GM23338 (cell line): ENCODE measurements around the gene EHF. TPM values are rescaled to one million over a fixed set of nuclear protein-coding genes. Genes with fewer than 3 reads are reported as not detected.

Source experiments
- ATAC-seq: fragments of 200-7000 bp; cut with Tn5 transposase; 3 replicates; pipeline ENCODE4 v1.9.1; 2020
- DNase-seq: peaks from one replicate; pipeline ENCODE4 v3.0.0-alpha.2; 2015; ENCODE audit warnings: low spot score
- H2AFZ ChIP-seq: fragments of 200-600 bp; sonication (generic); 2 replicates; pipeline ENCODE4 v1.8.0; 2016; ENCODE audit warnings: antibody characterized with exemption, mild to moderate bottlenecking, moderate library complexity
- H3F3A ChIP-seq: fragments of 200-600 bp; sonication (generic); replicated peaks from 2 replicates; pipeline ENCODE4 v1.8.0; 2017; ENCODE audit warnings: antibody characterized with exemption, mixed run types, low read depth
- H3K27ac ChIP-seq: fragments of 200-600 bp; sonication (generic); 2 replicates; pipeline ENCODE4 v1.6.1; 2016; ENCODE audit warnings: low read depth
- H3K27me3 ChIP-seq: fragments of 200-600 bp; sonication (generic); 2 replicates; pipeline ENCODE4 v1.8.0; 2016; ENCODE audit warnings: mild to moderate bottlenecking, mixed run types, moderate library complexity; ENCODE audit not compliant: insufficient read depth
- H3K36me3 ChIP-seq: fragments of 200-600 bp; sonication (generic); 2 replicates; pipeline ENCODE4 v1.8.0; 2016; ENCODE audit warnings: mild to moderate bottlenecking; ENCODE audit not compliant: insufficient read depth
- H3K4me1 ChIP-seq: fragments of 200-600 bp; sonication (generic); 2 replicates; pipeline ENCODE4 v1.8.0; 2016; ENCODE audit warnings: mild to moderate bottlenecking, moderate library complexity; ENCODE audit not compliant: insufficient read depth
- H3K4me2 ChIP-seq: fragments of 200-600 bp; sonication (generic); 2 replicates; pipeline ENCODE4 v1.7.1; 2017; ENCODE audit warnings: mixed run types
- H3K4me3 ChIP-seq: fragments of 200-600 bp; sonication (generic); 2 replicates; pipeline ENCODE4 v1.6.1; 2016; ENCODE audit warnings: mixed run types
- H3K79me2 ChIP-seq: fragments of 200-600 bp; sonication (generic); replicated peaks from 2 replicates; pipeline ENCODE4 v1.8.0; 2017; ENCODE audit warnings: mild to moderate bottlenecking; ENCODE audit not compliant: insufficient read depth
- H3K9me2 ChIP-seq: fragments of 200-600 bp; sonication (generic); 2 replicates; pipeline ENCODE4 v1.8.0; 2017; ENCODE audit not compliant: insufficient read depth
- H4K20me1 ChIP-seq: fragments of 200-600 bp; sonication (generic); replicated peaks from 2 replicates; pipeline ENCODE4 v1.8.0; 2017; ENCODE audit warnings: mild to moderate bottlenecking; ENCODE audit not compliant: insufficient read depth
- H3K27ac Mint-ChIP-seq: 2 replicates; pipeline ENCODE4 v1.8.0; 2020; ENCODE audit warnings: inconsistent platforms, mild to moderate bottlenecking, moderate library complexity, mixed read lengths
- H3K27me3 Mint-ChIP-seq: 3 replicates; pipeline ENCODE4 v1.8.0; 2022; ENCODE audit warnings: low read depth, mild to moderate bottlenecking, moderate library complexity, mixed read lengths, inconsistent platforms; ENCODE audit not compliant: insufficient read depth, poor library complexity
- H3K36me3 Mint-ChIP-seq: 3 replicates; pipeline ENCODE4 v1.8.0; 2021; ENCODE audit warnings: low read depth, mild to moderate bottlenecking, inconsistent platforms, moderate library complexity, mixed read lengths
- H3K4me1 Mint-ChIP-seq: 3 replicates; pipeline ENCODE4 v1.8.0; 2020; ENCODE audit warnings: mild to moderate bottlenecking, inconsistent platforms, mixed read lengths
- H3K4me3 Mint-ChIP-seq: 3 replicates; pipeline ENCODE4 v1.8.0; 2021; ENCODE audit warnings: moderate library complexity, mild to moderate bottlenecking, inconsistent platforms, mixed read lengths
- H3K9me3 Mint-ChIP-seq: 3 replicates; pipeline ENCODE4 v1.8.0; 2020; ENCODE audit warnings: moderate library complexity, mild to moderate bottlenecking, inconsistent platforms, mixed read lengths
- CREB1 ChIP-seq: fragments of 250-450 bp; sonication (Bioruptor Pico); IDR thresholded peaks from 2 replicates; pipeline ENCODE4 v1.5.0; 2020; ENCODE audit warnings: low read depth, mild to moderate bottlenecking, moderate library complexity
- EZH2 ChIP-seq: fragments of 200-600 bp; sonication (generic); IDR thresholded peaks from one replicate; pipeline ENCODE4 v1.8.0; 2017; ENCODE audit warnings: antibody characterized with exemption, mild to moderate bottlenecking, low read depth; ENCODE audit not compliant: unreplicated experiment
- EZH2phosphoT487 ChIP-seq: fragments of 200-600 bp; sonication (generic); IDR thresholded peaks from one replicate; pipeline ENCODE4 v1.8.1; 2018; ENCODE audit warnings: antibody characterized with exemption; ENCODE audit not compliant: unreplicated experiment
- JUNB ChIP-seq: IDR thresholded peaks from one replicate; pipeline ENCODE4 v1.6.1; 2016; ENCODE audit warnings: antibody characterized with exemption; ENCODE audit not compliant: unreplicated experiment
- NANOG ChIP-seq: IDR thresholded peaks from 2 replicates; pipeline ENCODE4 v1.6.1; 2016; ENCODE audit warnings: antibody characterized with exemption, borderline replicate concordance
- POLR2AphosphoS5 ChIP-seq: IDR thresholded peaks from 2 replicates; pipeline ENCODE4 v1.6.1; 2016; ENCODE audit warnings: antibody characterized with exemption, low read depth
- STAT1 ChIP-seq: IDR thresholded peaks from one replicate; pipeline ENCODE4 v1.6.1; 2016; ENCODE audit warnings: antibody characterized with exemption; ENCODE audit not compliant: unreplicated experiment
- ZNF114 ChIP-seq: fragments of 250-450 bp; sonication (Bioruptor Pico); IDR thresholded peaks from 2 replicates; pipeline ENCODE4 v1.5.0; 2020; ENCODE audit warnings: mild to moderate bottlenecking, moderate library complexity
- ZNF331 ChIP-seq: fragments of 250-450 bp; sonication (Bioruptor Pico); IDR thresholded peaks from 2 replicates; pipeline ENCODE4 v1.5.0; 2020; ENCODE audit warnings: low read depth, mild to moderate bottlenecking, moderate library complexity
- polyA plus RNA-seq: library from polyadenylated mRNA; unstranded; fragments of >200 nt; fragmentation: Nextera tagmentation; extraction: Ambion mirVana; gene quantifications from 2 replicates; pipeline ENCODE4 v1.2.1, GENCODE V29; 2016
- total RNA-seq: library from RNA; depleted of rRNA; stranded (reverse); fragments of >200 nt; shearing (Covaris generic); gene quantifications from 2 replicates; pipeline ENCODE4 v1.2.3, GENCODE V29; 2014
- TF ChIP-seq, protein P1 (sequence below): fragments of 250-450 bp; sonication (Bioruptor Pico); IDR thresholded peaks from 2 replicates; pipeline ENCODE4 v1.5.0; 2020; ENCODE audit warnings: mild to moderate bottlenecking, moderate library complexity
- TF ChIP-seq, protein P2 (sequence below): IDR thresholded peaks from 2 replicates; pipeline ENCODE4 v1.6.1; 2016; ENCODE audit warnings: antibody characterized with exemption
- TF ChIP-seq, protein P3 (sequence below): IDR thresholded peaks from one replicate; pipeline ENCODE4 v1.6.1; 2018; ENCODE audit warnings: antibody characterized with exemption; ENCODE audit not compliant: unreplicated experiment
- TF ChIP-seq, protein P4 (sequence below), 2 experiments: fragments of 200-600 bp in 1 of 2; sonication (generic) in 1 of 2; conservative IDR thresholded peaks; 2 replicates each; pipeline versions ENCODE4 v1.5.1 to v1.6.1; 2016 to 2017; ENCODE audit warnings: antibody characterized with exemption in 2 of 2, low read depth in 2 of 2, mild to moderate bottlenecking in 2 of 2, moderate library complexity in 1 of 2

Gene EHF
- total and polyA plus RNA-seq, 2 experiments from 2014 or later, result not detected

DNA sequence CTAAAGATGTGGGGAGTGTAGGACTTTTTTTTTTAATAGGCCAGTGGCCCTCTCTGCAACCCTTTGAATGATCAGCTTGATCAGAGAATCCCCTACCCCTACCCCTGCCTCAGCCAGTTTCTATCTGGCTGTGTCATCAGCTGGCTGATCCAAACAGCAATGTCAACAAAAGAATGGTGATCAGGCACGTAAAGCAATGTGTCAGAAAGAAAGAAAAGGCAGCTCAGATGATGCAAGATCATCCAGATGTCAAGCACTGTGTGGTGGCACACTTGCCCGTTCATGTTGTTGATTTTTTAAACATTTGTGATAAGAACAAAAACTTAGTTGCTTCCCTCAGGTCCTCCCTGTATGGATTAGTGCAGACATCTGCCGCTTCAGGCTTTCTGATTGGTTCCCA lies 26.3 kb upstream of the EHF start:
- Mint-ChIP-seq H3K4me3 (no peak overlapping the region), H3K27me3 (no peaks in the 10 kb centered on the region)
- DNase-seq, result no peak

More for the DNA sequence above, 26.3 kb upstream of the EHF start:
- Histone ChIP-seq H3K27me3 (no peaks in the 10 kb centered on the region), H2AFZ (peak overlapping the region; percentile 66; the same call in 1 of the 2 replicates), H3K4me2 (no peak overlapping the region), H3K27ac (no peak overlapping the region), H3K9me2 (no peaks in the 10 kb centered on the region; the same call in 1 of the 2 replicates), H3K4me3 (no peak overlapping the region), H3K36me3 (peaks cover 4% of the 10 kb centered on the region; the same call in 1 of the 2 replicates), H3K4me1 (no peaks in the 10 kb centered on the region), H3F3A (no peaks in the 10 kb centered on the region), H4K20me1 (no peaks in the 10 kb centered on the region), H3K79me2 (no peaks in the 10 kb centered on the region)
- H3K9me3 Mint-ChIP-seq, result peaks cover 20% of the 10 kb centered on the region
- no peak for ATAC-seq
- no peaks in the 10 kb centered on the region for H3K4me1 Mint-ChIP-seq
- no peak overlapping the region for H3K27ac Mint-ChIP-seq
- TF ChIP-seq, protein P1, sequence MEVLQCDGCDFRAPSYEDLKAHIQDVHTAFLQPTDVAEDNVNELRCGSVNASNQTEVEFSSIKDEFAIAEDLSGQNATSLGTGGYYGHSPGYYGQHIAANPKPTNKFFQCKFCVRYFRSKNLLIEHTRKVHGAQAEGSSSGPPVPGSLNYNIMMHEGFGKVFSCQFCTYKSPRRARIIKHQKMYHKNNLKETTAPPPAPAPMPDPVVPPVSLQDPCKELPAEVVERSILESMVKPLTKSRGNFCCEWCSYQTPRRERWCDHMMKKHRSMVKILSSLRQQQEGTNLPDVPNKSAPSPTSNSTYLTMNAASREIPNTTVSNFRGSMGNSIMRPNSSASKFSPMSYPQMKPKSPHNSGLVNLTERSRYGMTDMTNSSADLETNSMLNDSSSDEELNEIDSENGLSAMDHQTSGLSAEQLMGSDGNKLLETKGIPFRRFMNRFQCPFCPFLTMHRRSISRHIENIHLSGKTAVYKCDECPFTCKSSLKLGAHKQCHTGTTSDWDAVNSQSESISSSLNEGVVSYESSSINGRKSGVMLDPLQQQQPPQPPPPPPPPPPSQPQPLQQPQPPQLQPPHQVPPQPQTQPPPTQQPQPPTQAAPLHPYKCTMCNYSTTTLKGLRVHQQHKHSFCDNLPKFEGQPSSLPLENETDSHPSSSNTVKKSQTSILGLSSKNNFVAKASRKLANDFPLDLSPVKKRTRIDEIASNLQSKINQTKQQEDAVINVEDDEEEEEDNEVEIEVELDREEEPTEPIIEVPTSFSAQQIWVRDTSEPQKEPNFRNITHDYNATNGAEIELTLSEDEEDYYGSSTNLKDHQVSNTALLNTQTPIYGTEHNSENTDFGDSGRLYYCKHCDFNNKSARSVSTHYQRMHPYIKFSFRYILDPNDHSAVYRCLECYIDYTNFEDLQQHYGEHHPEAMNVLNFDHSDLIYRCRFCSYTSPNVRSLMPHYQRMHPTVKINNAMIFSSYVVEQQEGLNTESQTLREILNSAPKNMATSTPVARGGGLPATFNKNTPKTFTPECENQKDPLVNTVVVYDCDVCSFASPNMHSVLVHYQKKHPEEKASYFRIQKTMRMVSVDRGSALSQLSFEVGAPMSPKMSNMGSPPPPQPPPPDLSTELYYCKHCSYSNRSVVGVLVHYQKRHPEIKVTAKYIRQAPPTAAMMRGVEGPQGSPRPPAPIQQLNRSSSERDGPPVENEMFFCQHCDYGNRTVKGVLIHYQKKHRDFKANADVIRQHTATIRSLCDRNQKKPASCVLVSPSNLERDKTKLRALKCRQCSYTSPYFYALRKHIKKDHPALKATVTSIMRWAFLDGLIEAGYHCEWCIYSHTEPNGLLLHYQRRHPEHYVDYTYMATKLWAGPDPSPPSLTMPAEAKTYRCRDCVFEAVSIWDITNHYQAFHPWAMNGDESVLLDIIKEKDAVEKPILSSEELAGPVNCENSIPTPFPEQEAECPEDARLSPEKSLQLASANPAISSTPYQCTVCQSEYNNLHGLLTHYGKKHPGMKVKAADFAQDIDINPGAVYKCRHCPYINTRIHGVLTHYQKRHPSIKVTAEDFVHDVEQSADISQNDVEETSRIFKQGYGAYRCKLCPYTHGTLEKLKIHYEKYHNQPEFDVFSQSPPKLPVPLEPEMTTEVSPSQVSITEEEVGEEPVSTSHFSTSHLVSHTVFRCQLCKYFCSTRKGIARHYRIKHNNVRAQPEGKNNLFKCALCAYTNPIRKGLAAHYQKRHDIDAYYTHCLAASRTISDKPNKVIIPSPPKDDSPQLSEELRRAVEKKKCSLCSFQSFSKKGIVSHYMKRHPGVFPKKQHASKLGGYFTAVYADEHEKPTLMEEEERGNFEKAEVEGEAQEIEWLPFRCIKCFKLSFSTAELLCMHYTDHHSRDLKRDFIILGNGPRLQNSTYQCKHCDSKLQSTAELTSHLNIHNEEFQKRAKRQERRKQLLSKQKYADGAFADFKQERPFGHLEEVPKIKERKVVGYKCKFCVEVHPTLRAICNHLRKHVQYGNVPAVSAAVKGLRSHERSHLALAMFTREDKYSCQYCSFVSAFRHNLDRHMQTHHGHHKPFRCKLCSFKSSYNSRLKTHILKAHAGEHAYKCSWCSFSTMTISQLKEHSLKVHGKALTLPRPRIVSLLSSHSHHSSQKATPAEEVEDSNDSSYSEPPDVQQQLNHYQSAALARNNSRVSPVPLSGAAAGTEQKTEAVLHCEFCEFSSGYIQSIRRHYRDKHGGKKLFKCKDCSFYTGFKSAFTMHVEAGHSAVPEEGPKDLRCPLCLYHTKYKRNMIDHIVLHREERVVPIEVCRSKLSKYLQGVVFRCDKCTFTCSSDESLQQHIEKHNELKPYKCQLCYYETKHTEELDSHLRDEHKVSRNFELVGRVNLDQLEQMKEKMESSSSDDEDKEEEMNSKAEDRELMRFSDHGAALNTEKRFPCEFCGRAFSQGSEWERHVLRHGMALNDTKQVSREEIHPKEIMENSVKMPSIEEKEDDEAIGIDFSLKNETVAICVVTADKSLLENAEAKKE (CRISPR knock-in tag), result no peak
- TF ChIP-seq NANOG (no peak), ZNF114 (CRISPR knock-in tag) (no peak), JUNB (no peak), POLR2AphosphoS5 (no peak), STAT1 (no peak), CREB1 (CRISPR knock-in tag) (no peak), EZH2phosphoT487 (no peak), ZNF331 (no peak), EZH2 (no peak)
- TF ChIP-seq, protein P2, sequence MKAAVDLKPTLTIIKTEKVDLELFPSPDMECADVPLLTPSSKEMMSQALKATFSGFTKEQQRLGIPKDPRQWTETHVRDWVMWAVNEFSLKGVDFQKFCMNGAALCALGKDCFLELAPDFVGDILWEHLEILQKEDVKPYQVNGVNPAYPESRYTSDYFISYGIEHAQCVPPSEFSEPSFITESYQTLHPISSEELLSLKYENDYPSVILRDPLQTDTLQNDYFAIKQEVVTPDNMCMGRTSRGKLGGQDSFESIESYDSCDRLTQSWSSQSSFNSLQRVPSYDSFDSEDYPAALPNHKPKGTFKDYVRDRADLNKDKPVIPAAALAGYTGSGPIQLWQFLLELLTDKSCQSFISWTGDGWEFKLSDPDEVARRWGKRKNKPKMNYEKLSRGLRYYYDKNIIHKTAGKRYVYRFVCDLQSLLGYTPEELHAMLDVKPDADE, result no peak
- TF ChIP-seq, protein P3, sequence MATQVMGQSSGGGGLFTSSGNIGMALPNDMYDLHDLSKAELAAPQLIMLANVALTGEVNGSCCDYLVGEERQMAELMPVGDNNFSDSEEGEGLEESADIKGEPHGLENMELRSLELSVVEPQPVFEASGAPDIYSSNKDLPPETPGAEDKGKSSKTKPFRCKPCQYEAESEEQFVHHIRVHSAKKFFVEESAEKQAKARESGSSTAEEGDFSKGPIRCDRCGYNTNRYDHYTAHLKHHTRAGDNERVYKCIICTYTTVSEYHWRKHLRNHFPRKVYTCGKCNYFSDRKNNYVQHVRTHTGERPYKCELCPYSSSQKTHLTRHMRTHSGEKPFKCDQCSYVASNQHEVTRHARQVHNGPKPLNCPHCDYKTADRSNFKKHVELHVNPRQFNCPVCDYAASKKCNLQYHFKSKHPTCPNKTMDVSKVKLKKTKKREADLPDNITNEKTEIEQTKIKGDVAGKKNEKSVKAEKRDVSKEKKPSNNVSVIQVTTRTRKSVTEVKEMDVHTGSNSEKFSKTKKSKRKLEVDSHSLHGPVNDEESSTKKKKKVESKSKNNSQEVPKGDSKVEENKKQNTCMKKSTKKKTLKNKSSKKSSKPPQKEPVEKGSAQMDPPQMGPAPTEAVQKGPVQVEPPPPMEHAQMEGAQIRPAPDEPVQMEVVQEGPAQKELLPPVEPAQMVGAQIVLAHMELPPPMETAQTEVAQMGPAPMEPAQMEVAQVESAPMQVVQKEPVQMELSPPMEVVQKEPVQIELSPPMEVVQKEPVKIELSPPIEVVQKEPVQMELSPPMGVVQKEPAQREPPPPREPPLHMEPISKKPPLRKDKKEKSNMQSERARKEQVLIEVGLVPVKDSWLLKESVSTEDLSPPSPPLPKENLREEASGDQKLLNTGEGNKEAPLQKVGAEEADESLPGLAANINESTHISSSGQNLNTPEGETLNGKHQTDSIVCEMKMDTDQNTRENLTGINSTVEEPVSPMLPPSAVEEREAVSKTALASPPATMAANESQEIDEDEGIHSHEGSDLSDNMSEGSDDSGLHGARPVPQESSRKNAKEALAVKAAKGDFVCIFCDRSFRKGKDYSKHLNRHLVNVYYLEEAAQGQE, result no peak
- TF ChIP-seq, protein P4, sequence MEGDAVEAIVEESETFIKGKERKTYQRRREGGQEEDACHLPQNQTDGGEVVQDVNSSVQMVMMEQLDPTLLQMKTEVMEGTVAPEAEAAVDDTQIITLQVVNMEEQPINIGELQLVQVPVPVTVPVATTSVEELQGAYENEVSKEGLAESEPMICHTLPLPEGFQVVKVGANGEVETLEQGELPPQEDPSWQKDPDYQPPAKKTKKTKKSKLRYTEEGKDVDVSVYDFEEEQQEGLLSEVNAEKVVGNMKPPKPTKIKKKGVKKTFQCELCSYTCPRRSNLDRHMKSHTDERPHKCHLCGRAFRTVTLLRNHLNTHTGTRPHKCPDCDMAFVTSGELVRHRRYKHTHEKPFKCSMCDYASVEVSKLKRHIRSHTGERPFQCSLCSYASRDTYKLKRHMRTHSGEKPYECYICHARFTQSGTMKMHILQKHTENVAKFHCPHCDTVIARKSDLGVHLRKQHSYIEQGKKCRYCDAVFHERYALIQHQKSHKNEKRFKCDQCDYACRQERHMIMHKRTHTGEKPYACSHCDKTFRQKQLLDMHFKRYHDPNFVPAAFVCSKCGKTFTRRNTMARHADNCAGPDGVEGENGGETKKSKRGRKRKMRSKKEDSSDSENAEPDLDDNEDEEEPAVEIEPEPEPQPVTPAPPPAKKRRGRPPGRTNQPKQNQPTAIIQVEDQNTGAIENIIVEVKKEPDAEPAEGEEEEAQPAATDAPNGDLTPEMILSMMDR (conservative IDR thresholded peaks at IDR 0.05; ENCODE audit: low read depth in 2 of 2), result no peak
- 0 out of 3 replicates have a peak, but pooled peaks cover 2% of the 10 kb centered on the region for H3K36me3 Mint-ChIP-seq
